Effector CD8-positive, alpha-beta T cell (primary cell): Measurements from ENCODE around the gene NPM1.
"Not testable (repeated sequence)": the region's sequence is repeated elsewhere in the genome, so short reads cannot be mapped to it uniquely, and the experiment has no call there.

Experiments
- DNase-seq: peaks from one replicate; lab custom pipeline; 2025; lab: John Stamatoyannopoulos, UW
- total RNA-seq, 4 experiments: gene quantifications; one replicate each; lab custom pipeline; 2026; lab: John Stamatoyannopoulos, UW

The NPM1 gene
- 464 to 1,611 (median 591) reads per million in 4 experiments for total RNA-seq

- DNase-seq: peak; percentile 96
These were observed at the start of gene NPM1 for GRCh38 chr5:171387345-171387969. Gene NPM1, plus strand, starts transcription at chr5:171387849. Its CDS starts 100 bp downstream, at chr5:171387949.

- DNase-seq: no peak
These were observed 47.6 kb upstream of the NPM1 start for GRCh38 chr5:171340042-171340441.

- no peak for DNase-seq
These were observed 47.2 kb upstream of the NPM1 start for GRCh38 chr5:171340491-171340890.

GRCh38 chr5:171342362-171343111 is 45.1 kb upstream of the NPM1 start:
- no peak for DNase-seq

- no peak for DNase-seq
These were observed 42.6 kb upstream of the NPM1 start for GRCh38 chr5:171344936-171345608.

GRCh38 chr5:171351536-171352073 is 36.0 kb upstream of the NPM1 start:
- no peak for DNase-seq

GRCh38 chr5:171355302-171355724 is 32.3 kb upstream of the NPM1 start:
- DNase-seq: no peak

- DNase-seq: no peak
These were observed 29.8 kb upstream of the NPM1 start for GRCh38 chr5:171357843-171358242.

- not testable (repeated sequence) for DNase-seq
These were observed 26.5 kb upstream of the NPM1 start for GRCh38 chr5:171361151-171361550.

GRCh38 chr5:171363249-171363648 is 24.4 kb upstream of the NPM1 start:
- DNase-seq: not testable (repeated sequence)

- DNase-seq: no peak
These were observed 23.8 kb upstream of the NPM1 start for GRCh38 chr5:171363846-171364245.

- DNase-seq: no peak
These were observed 22.3 kb upstream of the NPM1 start for GRCh38 chr5:171365351-171365750.

- no peak for DNase-seq
These were observed 21.0 kb upstream of the NPM1 start for GRCh38 chr5:171366645-171367044.

- no peak for DNase-seq
These were observed 20.0 kb upstream of the NPM1 start for GRCh38 chr5:171367424-171368370.

- no peak for DNase-seq
These were observed 18.6 kb upstream of the NPM1 start for GRCh38 chr5:171369056-171369455.

- no peak for DNase-seq
These were observed 17.8 kb upstream of the NPM1 start for GRCh38 chr5:171369898-171370297.

GRCh38 chr5:171370881-171371280 is 16.8 kb upstream of the NPM1 start:
- DNase-seq: not testable (repeated sequence)

GRCh38 chr5:171371326-171371725 is 16.3 kb upstream of the NPM1 start:
- DNase-seq: no peak

- DNase-seq: no peak
These were observed 7.7 kb upstream of the NPM1 start for GRCh38 chr5:171379961-171380360.

GRCh38 chr5:171384416-171384815 is 3.2 kb upstream of the NPM1 start:
- DNase-seq: not testable (repeated sequence)

GRCh38 chr5:171384999-171385398 is 2.6 kb upstream of the NPM1 start:
- not testable (repeated sequence) for DNase-seq
